Kidney epithelial cell (primary cell): ENCODE results near the gene BEND4. TPM values are rescaled to one million over a fixed set of nuclear protein-coding genes. Genes with fewer than 3 reads are reported as not detected.

ENCODE experiments used
- DNase-seq: peaks from one replicate; pipeline ENCODE4 v3.0.0-alpha.2; 2010; ENCODE audit warnings: low read depth
- H3K27me3 ChIP-seq: 2 replicates; pipeline ENCODE4 v1.6.0; 2011; ENCODE audit warnings: low read length; ENCODE audit not compliant: control insufficient read depth, insufficient read depth
- H3K36me3 ChIP-seq: 2 replicates; pipeline ENCODE4 v1.5.1; 2011; ENCODE audit warnings: low read length; ENCODE audit not compliant: control insufficient read depth, insufficient read depth
- H3K4me3 ChIP-seq: 2 replicates; pipeline ENCODE4 v1.5.1; 2011; ENCODE audit warnings: low read depth, mild to moderate bottlenecking, control low read depth, low read length
- CTCF ChIP-seq: IDR thresholded peaks from 2 replicates; pipeline ENCODE4 v1.5.1; 2011; ENCODE audit warnings: mild to moderate bottlenecking, moderate library complexity, low read length, control low read depth, inconsistent platforms; ENCODE audit not compliant: insufficient read depth, poor library complexity, severe bottlenecking
- total RNA-seq: library from RNA; depleted of rRNA; stranded (reverse); fragments of >200 nt; gene quantifications from 2 replicates; pipeline ENCODE4 v1.2.3, GENCODE V29; 2015

The BEND4 gene
- total RNA-seq, 1 donor from 2014 or later = 0.13 TPM

- H3K4me3 ChIP-seq = no peak overlapping the region
- DNase-seq = no peak
These were observed 30.2 kb downstream of the BEND4 start for GRCh38 chr4:42122237-42122636.

GRCh38 chr4:42119886-42120285, 32.6 kb downstream of the BEND4 start:
- Histone ChIP-seq H3K36me3 (no peaks in the 10 kb centered on the region), H3K27me3 (no peaks in the 10 kb centered on the region), H3K4me3 (no peak overlapping the region)
- no peak for TF ChIP-seq CTCF
- DNase-seq = no peak

More at GRCh38 chr4:42122237-42122636, 30.2 kb downstream of the BEND4 start:
- H3K36me3 ChIP-seq = no peaks in the 10 kb centered on the region
- H3K27me3 ChIP-seq = no peaks in the 10 kb centered on the region
- no peak for TF ChIP-seq CTCF

GRCh38 chr4:42112846-42113245, 39.6 kb downstream of the BEND4 start:
- TF ChIP-seq CTCF = no peak
- Histone ChIP-seq H3K27me3 (no peaks in the 10 kb centered on the region), H3K4me3 (no peak overlapping the region), H3K36me3 (no peaks in the 10 kb centered on the region)
- DNase-seq = no peak

GRCh38 chr4:42104521-42104920, 47.9 kb downstream of the BEND4 start:
- Histone ChIP-seq H3K27me3 (no peaks in the 10 kb centered on the region), H3K36me3 (no peaks in the 10 kb centered on the region), H3K4me3 (no peak overlapping the region)
- DNase-seq = no peak
- no peak for TF ChIP-seq CTCF

GRCh38 chr4:42101446-42101975, 50.9 kb downstream of the BEND4 start:
- no peaks in the 10 kb centered on the region for H3K36me3 ChIP-seq
- no peak overlapping the region for H3K4me3 ChIP-seq
- H3K27me3 ChIP-seq = no peaks in the 10 kb centered on the region
- DNase-seq = peak; percentile 52
- no peak for TF ChIP-seq CTCF

GRCh38 chr4:42088386-42088785, 64.1 kb downstream of the BEND4 start:
- DNase-seq = no peak
- H3K4me3 ChIP-seq = no peak overlapping the region
- TF ChIP-seq CTCF = no peak
- no peaks in the 10 kb centered on the region for H3K36me3 ChIP-seq
- no peaks in the 10 kb centered on the region for H3K27me3 ChIP-seq
